Measurements from ENCODE around the gene CHL1. TPM values are rescaled to one million over a fixed set of nuclear protein-coding genes. Genes with fewer than 3 reads are reported as not detected.

CHL1 gene
- total and polyA plus RNA-seq, 2 experiments from 2014 or later = 1.4 to 1.9 TPM

DNA sequence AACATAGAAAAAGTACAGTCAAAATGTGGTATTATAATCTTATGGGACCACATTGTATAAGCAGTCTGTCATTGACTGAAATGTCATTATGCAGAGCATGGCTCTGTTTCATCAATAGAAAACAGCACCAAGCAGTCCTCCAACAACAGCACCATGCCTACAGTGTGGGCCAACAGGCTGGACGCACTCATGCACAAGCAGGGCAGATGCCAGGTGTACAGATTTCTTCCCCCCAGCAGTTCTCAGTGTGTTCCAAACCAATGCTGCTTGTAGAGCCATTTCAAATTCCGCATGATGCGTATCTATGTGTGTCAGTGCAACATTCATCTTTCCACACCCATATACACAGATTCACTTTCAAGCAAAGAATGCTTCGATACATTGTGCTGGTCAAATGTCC lies 253.1 kb downstream of the CHL1 start:
- peaks cover 94% of the 10 kb centered on the region for H3K9me3 Mint-ChIP-seq
- Histone ChIP-seq H3K4me2 (no peak overlapping the region), H4K20me1 (replicated peaks; ENCODE audit: insufficient read depth) (no peaks in the 10 kb centered on the region; the same call in 1 of the 2 replicates), H3K4me1 (ENCODE audit: insufficient read depth) (peaks cover 10% of the 10 kb centered on the region), H2AFZ (no peak overlapping the region), H3K27ac (ENCODE audit: low read depth) (no peak overlapping the region), H3K4me3 (no peak overlapping the region), H3K9me2 (ENCODE audit: insufficient read depth) (no peaks in the 10 kb centered on the region; the same call in 1 of the 2 replicates), H3K27me3 (ENCODE audit: insufficient read depth) (no peaks in the 10 kb centered on the region), H3K36me3 (ENCODE audit: insufficient read depth) (no peaks in the 10 kb centered on the region), H3K79me2 (replicated peaks; ENCODE audit: insufficient read depth) (no peaks in the 10 kb centered on the region), H3F3A (replicated peaks; ENCODE audit: low read depth) (no peaks in the 10 kb centered on the region)
- peaks cover 27% of the 10 kb centered on the region for H3K36me3 Mint-ChIP-seq (ENCODE audit: low read depth)
- TF ChIP-seq, protein P1, sequence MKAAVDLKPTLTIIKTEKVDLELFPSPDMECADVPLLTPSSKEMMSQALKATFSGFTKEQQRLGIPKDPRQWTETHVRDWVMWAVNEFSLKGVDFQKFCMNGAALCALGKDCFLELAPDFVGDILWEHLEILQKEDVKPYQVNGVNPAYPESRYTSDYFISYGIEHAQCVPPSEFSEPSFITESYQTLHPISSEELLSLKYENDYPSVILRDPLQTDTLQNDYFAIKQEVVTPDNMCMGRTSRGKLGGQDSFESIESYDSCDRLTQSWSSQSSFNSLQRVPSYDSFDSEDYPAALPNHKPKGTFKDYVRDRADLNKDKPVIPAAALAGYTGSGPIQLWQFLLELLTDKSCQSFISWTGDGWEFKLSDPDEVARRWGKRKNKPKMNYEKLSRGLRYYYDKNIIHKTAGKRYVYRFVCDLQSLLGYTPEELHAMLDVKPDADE (IDR thresholded peaks at IDR 0.05) = no peak
- TF ChIP-seq ZNF114 (CRISPR knock-in tag; IDR thresholded peaks at IDR 0.05) = no peak
- no peak for TF ChIP-seq NANOG (IDR thresholded peaks at IDR 0.05; ENCODE audit: borderline replicate concordance)
- no peak for TF ChIP-seq EZH2phosphoT487 (IDR thresholded peaks at IDR 0.05; ENCODE audit: unreplicated experiment)
- no peak for TF ChIP-seq STAT1 (IDR thresholded peaks at IDR 0.05; ENCODE audit: unreplicated experiment)
- TF ChIP-seq, protein P2, sequence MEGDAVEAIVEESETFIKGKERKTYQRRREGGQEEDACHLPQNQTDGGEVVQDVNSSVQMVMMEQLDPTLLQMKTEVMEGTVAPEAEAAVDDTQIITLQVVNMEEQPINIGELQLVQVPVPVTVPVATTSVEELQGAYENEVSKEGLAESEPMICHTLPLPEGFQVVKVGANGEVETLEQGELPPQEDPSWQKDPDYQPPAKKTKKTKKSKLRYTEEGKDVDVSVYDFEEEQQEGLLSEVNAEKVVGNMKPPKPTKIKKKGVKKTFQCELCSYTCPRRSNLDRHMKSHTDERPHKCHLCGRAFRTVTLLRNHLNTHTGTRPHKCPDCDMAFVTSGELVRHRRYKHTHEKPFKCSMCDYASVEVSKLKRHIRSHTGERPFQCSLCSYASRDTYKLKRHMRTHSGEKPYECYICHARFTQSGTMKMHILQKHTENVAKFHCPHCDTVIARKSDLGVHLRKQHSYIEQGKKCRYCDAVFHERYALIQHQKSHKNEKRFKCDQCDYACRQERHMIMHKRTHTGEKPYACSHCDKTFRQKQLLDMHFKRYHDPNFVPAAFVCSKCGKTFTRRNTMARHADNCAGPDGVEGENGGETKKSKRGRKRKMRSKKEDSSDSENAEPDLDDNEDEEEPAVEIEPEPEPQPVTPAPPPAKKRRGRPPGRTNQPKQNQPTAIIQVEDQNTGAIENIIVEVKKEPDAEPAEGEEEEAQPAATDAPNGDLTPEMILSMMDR (conservative IDR thresholded peaks at IDR 0.05; ENCODE audit: low read depth in 2 of 2) = no peak
- TF ChIP-seq, protein P3, sequence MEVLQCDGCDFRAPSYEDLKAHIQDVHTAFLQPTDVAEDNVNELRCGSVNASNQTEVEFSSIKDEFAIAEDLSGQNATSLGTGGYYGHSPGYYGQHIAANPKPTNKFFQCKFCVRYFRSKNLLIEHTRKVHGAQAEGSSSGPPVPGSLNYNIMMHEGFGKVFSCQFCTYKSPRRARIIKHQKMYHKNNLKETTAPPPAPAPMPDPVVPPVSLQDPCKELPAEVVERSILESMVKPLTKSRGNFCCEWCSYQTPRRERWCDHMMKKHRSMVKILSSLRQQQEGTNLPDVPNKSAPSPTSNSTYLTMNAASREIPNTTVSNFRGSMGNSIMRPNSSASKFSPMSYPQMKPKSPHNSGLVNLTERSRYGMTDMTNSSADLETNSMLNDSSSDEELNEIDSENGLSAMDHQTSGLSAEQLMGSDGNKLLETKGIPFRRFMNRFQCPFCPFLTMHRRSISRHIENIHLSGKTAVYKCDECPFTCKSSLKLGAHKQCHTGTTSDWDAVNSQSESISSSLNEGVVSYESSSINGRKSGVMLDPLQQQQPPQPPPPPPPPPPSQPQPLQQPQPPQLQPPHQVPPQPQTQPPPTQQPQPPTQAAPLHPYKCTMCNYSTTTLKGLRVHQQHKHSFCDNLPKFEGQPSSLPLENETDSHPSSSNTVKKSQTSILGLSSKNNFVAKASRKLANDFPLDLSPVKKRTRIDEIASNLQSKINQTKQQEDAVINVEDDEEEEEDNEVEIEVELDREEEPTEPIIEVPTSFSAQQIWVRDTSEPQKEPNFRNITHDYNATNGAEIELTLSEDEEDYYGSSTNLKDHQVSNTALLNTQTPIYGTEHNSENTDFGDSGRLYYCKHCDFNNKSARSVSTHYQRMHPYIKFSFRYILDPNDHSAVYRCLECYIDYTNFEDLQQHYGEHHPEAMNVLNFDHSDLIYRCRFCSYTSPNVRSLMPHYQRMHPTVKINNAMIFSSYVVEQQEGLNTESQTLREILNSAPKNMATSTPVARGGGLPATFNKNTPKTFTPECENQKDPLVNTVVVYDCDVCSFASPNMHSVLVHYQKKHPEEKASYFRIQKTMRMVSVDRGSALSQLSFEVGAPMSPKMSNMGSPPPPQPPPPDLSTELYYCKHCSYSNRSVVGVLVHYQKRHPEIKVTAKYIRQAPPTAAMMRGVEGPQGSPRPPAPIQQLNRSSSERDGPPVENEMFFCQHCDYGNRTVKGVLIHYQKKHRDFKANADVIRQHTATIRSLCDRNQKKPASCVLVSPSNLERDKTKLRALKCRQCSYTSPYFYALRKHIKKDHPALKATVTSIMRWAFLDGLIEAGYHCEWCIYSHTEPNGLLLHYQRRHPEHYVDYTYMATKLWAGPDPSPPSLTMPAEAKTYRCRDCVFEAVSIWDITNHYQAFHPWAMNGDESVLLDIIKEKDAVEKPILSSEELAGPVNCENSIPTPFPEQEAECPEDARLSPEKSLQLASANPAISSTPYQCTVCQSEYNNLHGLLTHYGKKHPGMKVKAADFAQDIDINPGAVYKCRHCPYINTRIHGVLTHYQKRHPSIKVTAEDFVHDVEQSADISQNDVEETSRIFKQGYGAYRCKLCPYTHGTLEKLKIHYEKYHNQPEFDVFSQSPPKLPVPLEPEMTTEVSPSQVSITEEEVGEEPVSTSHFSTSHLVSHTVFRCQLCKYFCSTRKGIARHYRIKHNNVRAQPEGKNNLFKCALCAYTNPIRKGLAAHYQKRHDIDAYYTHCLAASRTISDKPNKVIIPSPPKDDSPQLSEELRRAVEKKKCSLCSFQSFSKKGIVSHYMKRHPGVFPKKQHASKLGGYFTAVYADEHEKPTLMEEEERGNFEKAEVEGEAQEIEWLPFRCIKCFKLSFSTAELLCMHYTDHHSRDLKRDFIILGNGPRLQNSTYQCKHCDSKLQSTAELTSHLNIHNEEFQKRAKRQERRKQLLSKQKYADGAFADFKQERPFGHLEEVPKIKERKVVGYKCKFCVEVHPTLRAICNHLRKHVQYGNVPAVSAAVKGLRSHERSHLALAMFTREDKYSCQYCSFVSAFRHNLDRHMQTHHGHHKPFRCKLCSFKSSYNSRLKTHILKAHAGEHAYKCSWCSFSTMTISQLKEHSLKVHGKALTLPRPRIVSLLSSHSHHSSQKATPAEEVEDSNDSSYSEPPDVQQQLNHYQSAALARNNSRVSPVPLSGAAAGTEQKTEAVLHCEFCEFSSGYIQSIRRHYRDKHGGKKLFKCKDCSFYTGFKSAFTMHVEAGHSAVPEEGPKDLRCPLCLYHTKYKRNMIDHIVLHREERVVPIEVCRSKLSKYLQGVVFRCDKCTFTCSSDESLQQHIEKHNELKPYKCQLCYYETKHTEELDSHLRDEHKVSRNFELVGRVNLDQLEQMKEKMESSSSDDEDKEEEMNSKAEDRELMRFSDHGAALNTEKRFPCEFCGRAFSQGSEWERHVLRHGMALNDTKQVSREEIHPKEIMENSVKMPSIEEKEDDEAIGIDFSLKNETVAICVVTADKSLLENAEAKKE (CRISPR knock-in tag; IDR thresholded peaks at IDR 0.05) = no peak
- no peak for TF ChIP-seq ZNF331 (CRISPR knock-in tag; IDR thresholded peaks at IDR 0.05; ENCODE audit: low read depth)
- no peak for TF ChIP-seq CREB1 (CRISPR knock-in tag; IDR thresholded peaks at IDR 0.05; ENCODE audit: low read depth)
- TF ChIP-seq, protein P4, sequence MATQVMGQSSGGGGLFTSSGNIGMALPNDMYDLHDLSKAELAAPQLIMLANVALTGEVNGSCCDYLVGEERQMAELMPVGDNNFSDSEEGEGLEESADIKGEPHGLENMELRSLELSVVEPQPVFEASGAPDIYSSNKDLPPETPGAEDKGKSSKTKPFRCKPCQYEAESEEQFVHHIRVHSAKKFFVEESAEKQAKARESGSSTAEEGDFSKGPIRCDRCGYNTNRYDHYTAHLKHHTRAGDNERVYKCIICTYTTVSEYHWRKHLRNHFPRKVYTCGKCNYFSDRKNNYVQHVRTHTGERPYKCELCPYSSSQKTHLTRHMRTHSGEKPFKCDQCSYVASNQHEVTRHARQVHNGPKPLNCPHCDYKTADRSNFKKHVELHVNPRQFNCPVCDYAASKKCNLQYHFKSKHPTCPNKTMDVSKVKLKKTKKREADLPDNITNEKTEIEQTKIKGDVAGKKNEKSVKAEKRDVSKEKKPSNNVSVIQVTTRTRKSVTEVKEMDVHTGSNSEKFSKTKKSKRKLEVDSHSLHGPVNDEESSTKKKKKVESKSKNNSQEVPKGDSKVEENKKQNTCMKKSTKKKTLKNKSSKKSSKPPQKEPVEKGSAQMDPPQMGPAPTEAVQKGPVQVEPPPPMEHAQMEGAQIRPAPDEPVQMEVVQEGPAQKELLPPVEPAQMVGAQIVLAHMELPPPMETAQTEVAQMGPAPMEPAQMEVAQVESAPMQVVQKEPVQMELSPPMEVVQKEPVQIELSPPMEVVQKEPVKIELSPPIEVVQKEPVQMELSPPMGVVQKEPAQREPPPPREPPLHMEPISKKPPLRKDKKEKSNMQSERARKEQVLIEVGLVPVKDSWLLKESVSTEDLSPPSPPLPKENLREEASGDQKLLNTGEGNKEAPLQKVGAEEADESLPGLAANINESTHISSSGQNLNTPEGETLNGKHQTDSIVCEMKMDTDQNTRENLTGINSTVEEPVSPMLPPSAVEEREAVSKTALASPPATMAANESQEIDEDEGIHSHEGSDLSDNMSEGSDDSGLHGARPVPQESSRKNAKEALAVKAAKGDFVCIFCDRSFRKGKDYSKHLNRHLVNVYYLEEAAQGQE (IDR thresholded peaks at IDR 0.05; ENCODE audit: unreplicated experiment) = no peak
- H3K27me3 Mint-ChIP-seq (ENCODE audit: insufficient read depth, low read depth, poor library complexity) = peaks cover 5% of the 10 kb centered on the region
- H3K4me1 Mint-ChIP-seq = no peaks in the 10 kb centered on the region
- no peak overlapping the region for H3K4me3 Mint-ChIP-seq
- ATAC-seq (no peak), DNase-seq (ENCODE audit: low spot score) (no peak)
- no peak overlapping the region for H3K27ac Mint-ChIP-seq
